Stimulated activated CD8-positive, alpha-beta memory T cell treated with anti-CD3 and anti-CD28 coated beads, Interleukin-4, amount 100 ng/mL, for 1 hour (primary cell): ENCODE results near the gene PTPN7.
"Not testable (repeated sequence)": the region's sequence is repeated elsewhere in the genome, so short reads cannot be mapped to it uniquely, and the experiment has no call there.

Experiments
- DNase-seq, 2 donors: peaks; one replicate each; pipeline ENCODE4 v3.0.0-alpha.2; 2020; ENCODE audit warnings: low read depth in 2 of 2, low spot score in 1 of 2

The PTPN7 gene

DNA sequence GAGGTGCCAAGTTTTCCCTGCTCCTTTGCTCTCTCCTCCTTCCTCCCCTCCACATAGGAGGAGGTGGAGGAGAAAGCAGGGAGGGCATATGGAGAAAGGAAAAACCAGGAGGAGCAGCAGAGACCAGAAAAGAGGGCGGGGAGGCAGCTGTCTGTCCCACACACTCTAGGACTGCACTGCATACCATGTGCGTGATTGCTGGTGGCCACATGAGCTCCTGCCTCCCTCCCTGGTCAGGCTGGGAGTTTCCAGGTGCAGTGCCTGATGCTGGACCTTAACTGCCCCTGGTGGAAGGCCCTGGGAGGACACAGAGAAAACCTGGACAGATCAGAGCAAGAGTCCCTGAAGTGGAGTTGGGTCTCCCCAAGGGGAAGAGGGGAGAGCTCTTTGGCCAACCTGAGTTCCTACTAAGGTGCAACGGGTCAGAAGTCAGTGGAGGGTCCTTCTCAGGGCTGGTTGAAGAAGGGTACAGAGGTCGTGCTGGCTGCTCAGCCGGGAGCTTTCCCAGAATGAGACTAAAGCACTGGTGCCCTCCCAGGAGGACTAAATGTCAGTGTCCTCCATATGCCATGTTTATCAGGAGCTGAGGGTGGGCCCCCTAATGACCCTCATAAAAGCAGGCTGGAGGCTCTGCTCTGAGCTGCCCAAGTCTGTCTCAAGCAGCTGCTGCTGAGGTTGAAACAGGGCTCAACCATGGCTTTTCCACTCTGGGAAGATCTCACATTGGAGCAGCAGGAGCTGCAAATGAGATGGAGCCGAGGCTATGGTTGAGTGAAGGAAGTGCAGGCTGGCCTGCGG, 29.7 kb upstream of the PTPN7 start:
- DNase-seq: no peak

DNA sequence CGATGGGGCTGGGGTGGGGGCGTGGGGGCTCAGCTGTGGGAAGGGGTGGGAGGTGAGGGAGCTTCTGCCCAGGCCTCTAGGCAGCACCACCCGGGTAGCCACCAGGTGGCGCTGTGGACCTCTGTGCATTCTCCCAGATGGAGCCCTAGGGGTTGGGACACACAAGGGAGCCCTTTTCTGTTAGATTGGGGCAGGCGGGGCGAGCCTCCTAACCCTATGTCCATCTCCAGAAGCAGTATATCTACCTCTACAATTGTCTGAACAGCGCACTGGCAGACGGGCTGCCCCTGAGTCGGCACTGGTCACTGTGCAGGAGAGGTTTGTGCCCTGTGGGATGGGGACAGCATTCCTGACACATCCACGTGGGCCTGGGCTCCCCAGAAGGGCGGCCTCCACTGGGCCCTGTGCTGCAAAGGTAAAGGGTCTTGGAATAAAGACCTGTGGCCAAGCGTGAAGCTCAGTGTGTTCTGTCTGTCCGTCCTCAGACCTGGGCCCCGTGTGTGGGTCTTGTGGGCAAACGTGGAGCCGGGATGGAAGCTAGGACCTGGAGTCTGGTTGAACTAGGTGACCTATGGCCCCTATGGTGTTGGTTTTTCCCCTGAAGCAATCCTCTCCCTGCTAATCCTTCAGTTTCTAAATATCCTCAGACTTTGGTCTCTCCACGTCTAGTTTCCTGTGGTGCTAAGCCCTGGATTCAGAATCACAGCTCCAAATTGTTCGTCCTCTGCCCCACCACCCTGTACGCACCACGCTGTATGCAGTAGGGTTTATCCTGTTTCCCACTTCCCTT, 28.8 kb upstream of the PTPN7 start:
- DNase-seq: peak; percentile 62 to 64

DNA sequence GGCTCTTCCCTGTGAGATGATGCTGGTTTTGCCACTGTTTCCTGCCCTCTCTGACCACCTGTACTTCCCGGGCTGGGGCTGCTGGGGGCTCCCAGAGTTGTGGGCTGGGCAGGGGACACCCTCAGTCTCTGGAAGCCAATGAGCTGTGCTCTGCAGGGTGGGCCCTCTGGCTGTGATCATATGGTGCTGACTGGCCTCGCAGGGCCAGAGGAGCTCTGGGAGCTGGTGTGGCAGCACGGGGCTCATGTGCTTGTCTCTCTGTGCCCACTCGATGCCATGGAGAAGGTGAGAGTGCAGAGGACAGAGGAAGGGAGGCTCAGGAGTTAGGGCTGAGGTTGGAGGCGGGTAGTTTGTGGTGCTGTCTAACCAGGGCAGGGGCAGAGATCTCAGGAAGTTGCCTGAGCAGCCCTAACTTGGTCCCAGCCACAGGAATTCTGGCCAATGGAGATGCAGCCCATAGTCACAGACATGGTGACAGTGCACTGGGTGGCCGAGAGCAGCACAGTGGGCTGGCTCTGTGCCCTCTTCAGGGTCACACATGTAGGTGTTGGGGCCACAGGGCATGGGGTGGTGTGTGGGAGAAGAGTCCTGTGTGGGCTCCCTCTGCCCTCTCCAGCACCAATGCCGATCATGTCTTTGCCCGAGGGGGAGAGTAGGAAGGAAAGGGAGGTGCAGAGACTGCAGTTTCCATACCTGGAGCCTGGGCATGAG, 27.4 kb upstream of the PTPN7 start:
- no peak for DNase-seq

DNA sequence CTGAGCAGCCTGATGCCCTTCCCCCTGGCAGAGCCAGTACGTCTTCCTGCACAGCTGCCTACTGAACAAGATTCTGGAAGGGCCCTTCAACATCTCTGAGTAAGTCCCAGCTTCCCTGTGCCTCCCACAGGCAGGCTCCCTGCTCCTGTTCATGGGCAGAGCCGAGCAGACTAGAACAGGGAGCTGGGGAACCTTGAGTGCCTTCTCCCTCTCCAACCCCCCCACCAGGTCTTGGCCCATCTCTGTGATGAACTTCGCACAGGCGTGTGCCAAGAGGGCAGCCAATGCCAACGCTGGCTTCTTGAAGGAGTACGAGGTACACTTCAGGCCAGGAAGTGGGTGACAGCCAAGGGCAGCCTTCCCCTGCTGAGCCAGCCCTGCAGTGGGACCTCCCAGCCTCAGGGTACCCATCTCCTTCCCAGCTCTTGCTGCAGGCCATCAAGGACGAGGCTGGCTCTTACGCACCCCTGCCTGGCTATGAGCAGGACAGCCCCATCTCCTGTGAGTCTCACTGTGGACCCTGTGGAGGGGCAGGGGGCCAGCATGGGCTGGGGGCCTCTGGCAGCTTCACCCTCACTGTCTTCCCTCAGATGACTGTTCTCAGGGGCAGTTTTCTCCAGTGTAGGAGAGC, 26.8 kb upstream of the PTPN7 start:
- no peak for DNase-seq

DNA sequence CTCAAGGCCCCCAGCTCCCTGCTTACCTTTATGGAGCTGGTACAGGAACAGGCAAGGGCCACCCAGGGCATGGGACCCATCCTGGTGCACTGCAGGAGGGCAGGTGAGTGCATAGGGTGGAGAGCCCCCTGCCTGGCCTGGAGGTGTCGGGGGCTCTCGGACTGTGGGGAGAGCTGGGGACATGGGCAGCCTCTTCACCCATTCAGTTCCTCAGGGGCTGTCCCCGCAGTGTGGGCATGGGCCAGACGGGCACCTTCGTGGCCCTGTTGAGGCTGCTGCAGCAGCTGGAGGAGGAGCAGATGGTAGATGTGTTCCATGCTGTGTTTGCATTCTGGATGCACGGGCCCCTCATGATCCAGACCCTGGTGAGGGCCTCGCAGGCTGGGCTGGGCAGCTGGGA, 25.9 kb upstream of the PTPN7 start:
- DNase-seq: no peak

DNA sequence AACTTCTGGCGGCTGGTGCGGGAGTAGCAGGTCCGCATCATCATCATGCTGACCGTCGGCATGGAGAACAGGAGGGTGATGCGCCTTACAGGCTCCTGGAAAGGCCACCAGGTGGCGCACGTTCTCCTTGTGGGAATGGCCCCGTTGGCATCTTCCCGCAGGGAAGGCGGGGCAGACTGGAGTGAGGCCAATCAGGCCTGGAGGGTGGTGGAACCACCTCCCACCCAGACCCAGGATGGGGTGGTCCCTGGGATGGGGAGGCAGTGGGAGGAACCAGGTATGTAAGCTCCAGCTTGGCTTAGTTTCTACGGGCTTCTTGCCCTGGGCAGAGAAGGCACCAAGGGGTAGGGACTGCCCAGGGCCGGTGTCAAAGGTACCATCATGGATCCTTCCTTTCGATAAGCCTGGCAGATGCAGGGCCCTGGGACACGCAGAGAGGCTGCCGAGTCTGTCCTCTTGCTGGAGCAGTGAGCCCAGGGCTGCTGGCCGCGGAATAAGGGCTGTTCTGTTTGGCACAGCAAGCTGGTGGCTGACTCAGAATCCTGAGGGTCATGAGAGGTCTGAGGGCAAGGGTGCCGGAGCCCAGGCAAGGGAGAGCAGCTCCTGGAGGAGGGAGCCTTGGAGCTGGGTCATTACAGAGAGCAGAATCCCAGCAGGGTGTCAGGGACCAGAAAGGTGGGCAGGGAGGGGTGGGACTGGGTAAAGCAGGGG, 24.5 kb upstream of the PTPN7 start:
- peak; percentile 28 to 39 for DNase-seq

DNA sequence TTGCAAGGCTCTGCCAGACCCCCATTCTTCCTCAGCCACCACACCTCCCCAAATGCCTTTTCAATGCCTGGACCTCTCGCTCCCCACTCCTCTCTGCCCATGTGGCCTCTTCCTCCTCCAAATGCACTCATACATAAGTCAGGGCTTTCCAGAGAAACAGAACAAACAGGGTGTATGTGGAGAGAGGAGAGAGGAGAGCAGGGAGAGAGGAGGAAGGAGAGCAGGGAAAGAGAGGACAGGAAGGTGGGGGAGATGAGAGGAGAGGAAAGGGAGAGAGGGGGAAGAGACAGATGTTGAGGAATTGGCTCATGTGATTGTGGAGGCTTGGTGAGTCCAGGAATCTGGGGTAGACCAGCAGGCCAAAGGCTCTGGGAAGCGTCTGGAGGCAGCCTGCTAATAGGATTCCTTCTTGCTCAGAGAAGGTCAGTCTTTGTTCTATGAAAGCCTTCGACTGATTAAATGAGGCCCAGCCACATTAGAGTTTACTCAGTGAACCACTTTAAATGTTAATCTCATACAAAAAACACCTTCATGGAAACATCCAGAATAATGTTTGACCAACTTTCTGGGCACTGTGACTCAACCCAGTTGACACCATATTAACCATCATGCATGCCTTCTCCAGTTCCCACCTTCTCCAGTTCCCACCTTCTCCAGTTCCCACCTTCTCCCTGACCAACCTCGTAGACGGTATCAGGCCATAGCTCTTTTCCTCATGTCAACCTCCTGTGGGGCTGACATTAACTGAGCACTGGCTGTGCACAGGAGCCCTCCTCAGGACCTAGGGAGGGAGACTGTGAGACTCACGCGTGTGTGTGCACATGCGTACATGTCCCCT, 21.9 kb upstream of the PTPN7 start:
- no peak for DNase-seq

DNA sequence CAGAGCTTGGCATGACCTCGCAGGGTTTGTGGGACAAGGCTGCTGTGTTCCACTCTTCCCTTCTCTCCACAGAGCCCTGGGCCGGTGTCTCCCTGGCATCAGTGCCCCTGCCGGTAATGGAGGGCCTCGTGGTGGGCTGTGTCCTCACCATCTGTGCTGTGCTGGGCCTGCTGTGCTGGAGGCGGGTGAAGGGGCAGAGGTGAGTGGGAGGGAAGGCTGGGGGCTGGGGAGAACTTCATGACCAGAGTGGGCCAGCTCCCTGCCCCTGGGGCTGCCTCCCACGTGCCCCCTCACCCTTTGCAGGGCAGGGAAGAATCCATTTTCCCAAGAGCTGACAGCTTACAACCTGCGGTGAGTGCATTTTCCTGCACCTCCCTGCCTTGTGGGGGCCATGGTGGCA, 21.2 kb upstream of the PTPN7 start:
- DNase-seq: no peak

DNA sequence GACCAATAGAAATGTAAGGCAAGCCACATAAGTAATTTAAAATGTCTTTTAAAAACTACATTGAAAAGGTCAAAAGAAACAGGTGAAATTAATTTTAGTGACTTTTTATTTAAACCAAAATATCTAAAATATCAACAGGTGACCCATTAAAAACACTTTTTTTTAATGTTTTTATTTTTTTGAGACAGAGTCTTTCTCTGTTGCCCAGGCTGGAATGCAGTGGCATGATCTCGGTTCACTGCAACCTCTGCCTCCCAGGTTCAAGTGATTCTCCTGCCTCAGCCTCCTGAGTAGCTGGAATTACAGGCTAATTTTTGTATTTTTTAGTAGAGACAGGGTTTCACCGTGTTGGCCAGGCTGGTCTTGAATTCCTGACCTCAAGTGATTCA, 20.3 kb upstream of the PTPN7 start:
- DNase-seq: not testable (repeated sequence)

DNA sequence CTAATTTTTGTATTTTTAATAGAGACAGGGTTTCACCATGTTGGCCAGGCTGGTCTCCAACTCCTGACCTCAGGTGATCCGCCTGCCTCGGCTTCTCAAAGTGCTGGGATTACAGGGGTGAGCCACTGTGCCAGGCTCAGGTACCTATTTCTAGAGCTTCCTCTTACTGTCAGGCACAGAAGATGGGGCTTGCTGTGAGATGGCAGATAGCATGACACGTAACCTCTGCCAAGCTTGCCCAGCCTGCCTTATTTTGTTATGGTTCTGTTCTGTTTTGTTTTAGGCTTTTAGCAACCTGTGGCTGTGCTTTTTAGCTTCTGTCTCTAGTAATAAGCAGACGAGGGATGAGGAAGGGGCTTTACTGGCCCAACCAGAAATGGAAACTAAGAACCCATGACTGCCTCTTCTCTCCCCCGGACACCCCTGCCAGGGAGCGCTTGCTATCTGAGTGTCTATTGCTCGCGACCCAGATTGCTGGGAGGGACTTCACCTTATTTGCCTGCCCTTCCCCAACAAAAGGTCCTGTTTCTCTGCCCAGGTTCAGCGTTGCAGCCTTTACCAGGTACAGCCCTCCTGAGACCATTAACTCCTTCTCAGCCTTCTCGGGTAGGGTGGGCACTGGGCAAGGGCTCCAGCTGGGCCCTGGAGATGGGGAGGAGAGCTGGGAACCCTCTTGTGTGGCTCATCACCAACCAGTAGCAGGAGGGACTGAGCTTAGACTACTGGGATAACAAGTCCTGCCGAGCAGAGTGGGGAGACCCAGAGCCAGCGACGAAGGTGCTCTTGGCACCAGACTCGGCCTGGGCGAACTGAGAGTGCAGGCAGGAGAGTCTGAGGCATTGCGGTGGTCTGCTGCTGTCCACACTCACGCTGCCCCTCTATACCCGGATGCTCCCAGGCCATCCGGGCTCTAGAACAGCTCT, 19.7 kb upstream of the PTPN7 start:
- no peak for DNase-seq

DNA sequence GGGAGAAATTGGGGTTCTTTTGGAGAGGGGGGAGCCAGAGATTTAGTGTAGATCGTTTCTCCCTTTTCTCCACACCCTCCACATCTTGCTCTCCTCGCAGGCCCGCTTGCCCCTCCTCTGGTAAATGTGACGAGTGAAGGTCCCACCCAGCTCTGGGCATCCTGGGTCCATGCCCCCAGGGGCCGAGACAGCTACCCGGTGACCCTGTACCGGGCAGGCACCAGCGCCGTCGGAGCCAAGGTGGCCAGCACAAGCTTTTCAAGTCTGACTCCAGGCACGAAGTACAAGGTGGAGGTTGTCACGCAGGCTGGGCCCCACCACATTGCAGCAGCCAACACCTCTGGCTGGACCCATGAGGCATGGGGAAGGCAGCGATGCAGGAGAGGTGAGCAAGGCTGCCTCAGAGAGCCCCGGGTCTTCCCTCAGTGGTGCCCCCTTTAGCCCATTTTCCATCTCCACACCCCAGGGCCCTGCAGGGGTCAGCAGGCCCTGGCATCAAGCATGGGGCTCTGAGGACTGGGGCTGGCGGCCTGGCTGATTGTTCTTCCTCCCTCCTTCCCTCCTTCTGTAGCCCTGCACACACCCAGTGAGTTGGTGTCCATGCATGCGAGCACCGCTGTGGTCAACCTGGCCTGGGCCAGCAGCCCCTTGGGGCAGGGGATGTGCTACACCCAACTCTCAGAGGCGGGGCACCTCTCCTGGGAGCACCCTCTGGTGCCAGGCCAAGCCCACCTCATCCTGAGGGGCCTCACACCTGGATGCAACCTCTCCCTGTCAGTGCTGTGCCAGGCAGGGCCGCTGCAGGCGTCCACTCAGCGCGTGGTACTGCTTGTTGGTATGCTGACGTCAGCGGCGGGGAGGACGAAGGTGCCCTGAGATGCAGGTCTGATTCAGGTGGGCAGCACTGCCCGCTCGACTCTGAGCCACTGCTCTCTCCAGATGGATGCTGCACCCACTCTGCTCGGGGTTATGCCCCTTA, 16.8 kb upstream of the PTPN7 start:
- no peak for DNase-seq

DNA sequence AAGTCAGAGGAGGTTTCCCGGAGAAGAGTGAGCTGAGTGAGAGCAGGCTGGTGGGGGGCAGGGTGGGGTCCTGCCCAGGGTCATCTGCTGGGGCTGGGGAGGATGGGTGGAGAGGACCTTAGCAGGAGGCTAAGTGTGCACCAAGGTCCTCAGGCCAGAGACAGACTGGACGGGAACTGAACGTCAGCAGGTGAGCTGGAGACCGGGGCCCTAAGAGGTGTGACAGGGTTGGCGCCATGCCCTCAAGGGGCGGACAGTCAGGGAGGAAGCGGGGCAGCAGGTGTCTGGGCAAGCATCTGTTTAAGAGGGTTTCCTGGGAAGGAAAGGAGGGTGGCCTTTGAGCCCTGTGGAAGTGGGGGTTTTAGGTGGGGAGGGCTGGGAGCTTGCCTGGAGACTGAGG, 13.6 kb upstream of the PTPN7 start:
- no peak for DNase-seq

DNA sequence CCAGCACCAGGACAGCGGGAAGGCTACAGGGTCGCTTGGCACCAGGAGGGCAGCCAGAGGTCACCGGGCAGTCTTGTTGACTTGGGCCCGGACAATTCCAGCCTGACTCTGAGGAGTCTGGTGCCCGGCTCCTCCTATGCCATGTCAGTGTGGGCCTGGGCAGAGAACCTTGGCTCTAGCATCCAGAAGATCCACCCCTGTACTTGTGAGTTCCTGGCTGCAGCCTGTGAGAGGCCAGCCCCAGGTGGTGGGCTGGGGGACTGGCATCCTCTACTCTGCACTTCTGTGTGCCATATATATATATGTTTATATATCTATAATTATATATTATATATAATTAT, 11.6 kb upstream of the PTPN7 start:
- DNase-seq: no peak

DNA sequence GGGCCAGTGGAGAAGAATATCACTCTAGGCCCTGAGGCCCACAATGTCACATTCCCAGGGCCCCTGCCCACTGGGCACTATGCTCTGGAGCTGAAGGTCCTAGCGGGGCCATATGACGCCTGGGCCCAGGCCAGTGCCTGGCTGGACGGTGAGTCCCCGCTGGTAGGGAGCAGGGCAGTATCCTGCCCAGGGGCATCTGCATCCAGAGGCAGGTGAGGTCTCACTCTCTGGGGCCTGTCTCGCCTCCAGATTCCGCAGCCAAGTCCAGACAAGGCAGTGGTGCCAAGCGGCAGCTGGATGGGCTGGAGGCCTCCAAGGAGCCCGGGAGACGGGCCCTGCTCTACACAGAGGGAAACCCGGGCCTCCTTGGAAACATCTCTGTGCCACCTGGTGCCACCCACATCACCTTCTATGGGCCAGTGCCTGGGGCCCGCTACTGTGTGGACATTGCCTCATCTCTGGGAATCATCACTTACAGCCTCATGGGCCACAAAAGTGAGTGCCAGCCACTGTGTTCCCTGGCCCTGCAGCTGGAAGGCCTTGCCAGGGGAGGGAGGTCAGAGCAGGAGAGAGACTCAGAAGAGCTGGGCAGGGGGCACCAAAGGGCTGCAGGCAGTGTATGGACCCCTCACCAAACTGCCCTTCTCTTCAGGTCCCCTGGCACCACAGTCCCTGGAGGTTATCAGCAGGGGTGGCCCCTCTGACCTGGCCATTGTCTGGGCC, 11.1 kb upstream of the PTPN7 start:
- DNase-seq: no peak

DNA sequence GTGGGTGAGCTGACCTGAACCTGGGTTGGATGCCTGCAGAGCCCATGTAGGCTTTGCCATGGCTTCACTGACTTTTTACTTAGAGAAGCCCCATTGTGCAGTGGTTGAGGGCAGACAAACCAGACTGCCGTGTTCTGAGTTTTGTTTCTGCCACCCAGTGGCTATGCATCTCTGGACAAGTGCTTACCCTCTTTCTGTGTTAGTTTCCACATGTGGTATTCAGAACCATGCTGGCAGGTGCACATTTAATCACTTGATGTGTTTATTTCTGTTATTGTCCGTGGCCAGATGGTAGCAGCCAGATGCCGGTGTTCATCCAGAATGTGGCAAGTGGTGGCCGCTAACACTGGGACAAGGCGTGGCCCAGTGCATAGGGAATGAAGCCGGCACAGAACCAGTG, 10.3 kb upstream of the PTPN7 start:
- DNase-seq: no peak

DNA sequence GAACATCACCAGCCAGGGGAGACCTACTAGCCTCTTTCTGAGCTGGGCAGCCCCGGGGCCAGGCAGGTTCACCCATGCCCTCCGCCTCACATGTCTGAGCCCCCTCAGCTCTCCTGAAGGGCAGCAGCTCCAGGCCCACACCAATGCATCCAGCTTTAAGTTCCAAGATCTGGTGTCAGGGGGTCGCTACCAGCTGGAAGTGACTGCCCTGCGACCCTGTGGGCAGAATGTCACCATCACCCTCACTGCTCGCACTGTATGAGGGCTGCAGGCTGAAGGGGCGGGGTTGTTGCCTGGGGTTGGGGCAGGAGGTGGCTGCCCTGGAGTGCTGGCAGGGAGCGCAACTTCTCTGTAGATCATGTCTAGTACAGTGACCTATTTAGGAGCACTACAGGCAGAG, 8.5 kb upstream of the PTPN7 start:
- DNase-seq: no peak

DNA sequence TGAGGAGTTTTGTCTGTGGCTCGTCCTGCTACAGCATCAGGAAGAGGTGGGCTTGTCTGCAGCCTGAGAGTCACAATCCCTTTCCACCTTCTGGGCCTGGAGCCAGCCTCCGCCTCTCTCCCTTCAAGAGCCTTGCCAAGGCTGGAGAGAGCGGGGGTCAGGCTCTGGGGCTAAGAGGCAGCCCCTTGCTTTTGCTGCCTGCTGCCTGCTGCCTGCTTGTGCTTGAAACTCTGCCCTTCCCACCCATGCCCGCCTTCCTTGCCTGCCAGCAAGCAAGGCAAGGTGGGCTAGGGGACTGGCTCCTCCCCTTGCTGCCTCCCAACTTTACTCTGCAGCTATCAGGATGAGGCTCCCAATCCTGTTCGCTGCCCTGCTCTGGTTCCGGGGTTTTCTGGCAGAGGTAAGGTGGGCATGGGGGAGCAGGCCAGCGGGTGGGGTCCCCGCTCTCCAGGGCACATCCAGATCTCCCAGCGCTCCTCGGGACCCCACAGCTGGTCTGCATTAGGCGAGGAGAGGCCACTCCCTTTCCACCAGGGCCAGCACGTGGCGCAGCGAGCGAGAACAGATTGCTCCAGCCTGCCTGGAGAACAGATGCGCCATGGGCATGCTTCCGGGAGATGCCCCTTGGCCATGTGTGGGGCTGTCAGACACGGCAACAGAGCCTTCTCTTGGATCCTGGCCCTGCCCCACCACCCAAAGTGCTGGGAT, 7.5 kb upstream of the PTPN7 start:
- no peak for DNase-seq
